ENCODE measurements around the gene IQGAP1.
A peak's percentile ranks its signal among the peaks of the same experiment; 100 is the strongest.

- TF ChIP-seq CTCF (IDR thresholded peaks at IDR 0.05; ENCODE audit: low read depth, low read length, missing input control): no peak
- peak; percentile 28 for TF ChIP-seq MAX (IDR thresholded peaks at IDR 0.05)
- TF ChIP-seq GABPA (IDR thresholded peaks at IDR 0.05 in 1 of 2, conservative IDR thresholded peaks at IDR 0.05 in 1 of 2): no peak
Measured at GRCh38 chr15:90367576-90367975, 20.5 kb upstream of the IQGAP1 start.

All from liver (tissue), 3 donors.